Fibroblast of lung (primary cell): ENCODE data around the gene CDKN2D.

Source experiments
- EZH2 ChIP-seq: IDR thresholded peaks from 2 replicates; pipeline ENCODE4 v1.5.1; 2012; ENCODE audit warnings: low read length, control low read depth, mild to moderate bottlenecking; ENCODE audit errors: missing control alignments
- TF ChIP-seq, protein P1 (sequence below), 2 donors: IDR thresholded peaks in 1 of 2; conservative IDR thresholded peaks in 1 of 2; 1 replicate in 1 of 2; 2 replicates in 1 of 2; pipeline ENCODE4 v1.5.1; 2011 to 2012; ENCODE audit warnings: low read length in 2 of 2, control low read depth in 1 of 2, inconsistent platforms in 1 of 2, low read depth in 1 of 2, mild to moderate bottlenecking in 1 of 2

GRCh38 chr19:10538204-10538983 is 30.4 kb downstream of the CDKN2D start:
- TF ChIP-seq, protein P1, sequence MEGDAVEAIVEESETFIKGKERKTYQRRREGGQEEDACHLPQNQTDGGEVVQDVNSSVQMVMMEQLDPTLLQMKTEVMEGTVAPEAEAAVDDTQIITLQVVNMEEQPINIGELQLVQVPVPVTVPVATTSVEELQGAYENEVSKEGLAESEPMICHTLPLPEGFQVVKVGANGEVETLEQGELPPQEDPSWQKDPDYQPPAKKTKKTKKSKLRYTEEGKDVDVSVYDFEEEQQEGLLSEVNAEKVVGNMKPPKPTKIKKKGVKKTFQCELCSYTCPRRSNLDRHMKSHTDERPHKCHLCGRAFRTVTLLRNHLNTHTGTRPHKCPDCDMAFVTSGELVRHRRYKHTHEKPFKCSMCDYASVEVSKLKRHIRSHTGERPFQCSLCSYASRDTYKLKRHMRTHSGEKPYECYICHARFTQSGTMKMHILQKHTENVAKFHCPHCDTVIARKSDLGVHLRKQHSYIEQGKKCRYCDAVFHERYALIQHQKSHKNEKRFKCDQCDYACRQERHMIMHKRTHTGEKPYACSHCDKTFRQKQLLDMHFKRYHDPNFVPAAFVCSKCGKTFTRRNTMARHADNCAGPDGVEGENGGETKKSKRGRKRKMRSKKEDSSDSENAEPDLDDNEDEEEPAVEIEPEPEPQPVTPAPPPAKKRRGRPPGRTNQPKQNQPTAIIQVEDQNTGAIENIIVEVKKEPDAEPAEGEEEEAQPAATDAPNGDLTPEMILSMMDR (conservative IDR thresholded peaks at IDR 0.05 in 1 of 2, IDR thresholded peaks at IDR 0.05 in 1 of 2; ENCODE audit: low read depth in 1 of 2, low read length in 2 of 2): no peak
- no peak for TF ChIP-seq EZH2
